HG03469 (cell line): ENCODE data around the gene DPYSL3.

Experiments
- ATAC-seq: cut with Tn5 transposase; IDR thresholded peaks from one replicate; pipeline ENCODE4 v1.9.1; 2021; ENCODE audit warnings: mild to moderate bottlenecking, moderate library complexity, moderate number of reproducible peaks; ENCODE audit not compliant: unreplicated experiment

The DPYSL3 gene

DNA sequence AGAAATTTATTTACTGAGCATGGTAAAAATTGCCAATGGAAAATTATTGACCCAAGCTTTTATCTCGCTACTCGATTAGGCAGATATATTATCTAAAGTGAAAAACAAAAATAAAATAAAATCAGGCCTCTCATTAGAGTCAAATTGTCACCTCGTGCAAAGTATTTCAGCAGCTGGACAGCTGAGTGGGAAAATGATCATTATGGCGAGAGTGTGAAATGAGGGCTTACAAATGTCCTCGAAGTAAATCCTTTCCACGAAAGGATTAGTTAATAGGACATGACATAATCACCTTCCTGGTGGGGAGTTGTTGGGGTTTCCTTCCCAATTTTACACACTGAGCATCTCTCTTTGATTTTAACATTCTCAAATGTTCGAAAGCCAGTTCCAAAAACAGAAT lies 5.4 kb upstream of the DPYSL3 start:
- no peak for ATAC-seq

DNA sequence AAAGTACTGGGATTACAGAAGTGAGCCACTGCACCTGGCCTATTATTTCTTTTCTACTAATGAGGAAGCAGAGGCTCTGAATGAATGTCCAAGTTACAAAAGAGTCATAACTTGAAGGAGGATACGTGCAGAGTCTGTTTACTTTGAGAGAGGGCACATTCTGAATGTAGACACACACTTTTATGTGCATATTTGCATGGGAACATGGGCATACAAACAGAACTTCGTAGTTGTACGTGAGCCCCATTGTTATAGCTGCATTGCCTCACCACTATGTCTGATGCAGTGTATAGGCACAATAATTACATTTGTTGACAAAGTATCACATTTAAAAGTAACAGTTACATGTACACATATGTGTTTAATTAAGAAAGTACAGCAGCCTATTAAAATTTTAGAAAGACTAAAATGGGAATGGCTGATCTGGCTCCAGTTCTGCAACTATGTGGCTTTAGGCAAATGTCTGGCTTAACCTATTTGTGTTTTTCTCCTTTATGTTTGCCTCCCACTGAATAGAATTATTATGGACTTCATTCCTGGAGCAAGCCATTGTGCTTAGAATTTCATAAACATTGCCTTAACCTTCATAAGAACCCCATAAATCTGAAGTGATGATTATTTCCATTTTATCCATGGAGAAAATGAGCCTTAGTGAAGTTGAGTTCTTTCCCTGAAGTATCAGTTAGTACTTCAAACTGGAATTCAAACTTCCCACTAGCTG lies 3.0 kb upstream of the DPYSL3 start:
- ATAC-seq: no peak

DNA sequence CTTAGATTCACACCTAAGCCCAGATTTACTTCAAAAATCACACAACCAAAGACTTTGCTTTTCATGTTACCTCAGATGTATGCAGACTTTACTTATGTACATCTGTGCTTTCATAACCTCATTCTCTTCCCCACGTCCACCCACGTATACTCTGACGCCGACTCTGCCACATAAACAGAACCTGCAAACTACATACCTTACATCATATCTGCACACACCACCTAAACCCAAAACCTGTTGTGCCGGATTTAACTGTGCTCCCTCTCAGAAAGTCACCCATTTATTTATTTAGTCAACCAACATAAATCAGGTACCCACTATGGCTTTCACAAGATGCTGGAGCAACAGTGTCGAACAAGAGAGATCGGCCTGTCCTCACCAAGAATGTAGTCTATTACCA lies 1.0 kb upstream of the DPYSL3 start:
- ATAC-seq: no peak

DNA sequence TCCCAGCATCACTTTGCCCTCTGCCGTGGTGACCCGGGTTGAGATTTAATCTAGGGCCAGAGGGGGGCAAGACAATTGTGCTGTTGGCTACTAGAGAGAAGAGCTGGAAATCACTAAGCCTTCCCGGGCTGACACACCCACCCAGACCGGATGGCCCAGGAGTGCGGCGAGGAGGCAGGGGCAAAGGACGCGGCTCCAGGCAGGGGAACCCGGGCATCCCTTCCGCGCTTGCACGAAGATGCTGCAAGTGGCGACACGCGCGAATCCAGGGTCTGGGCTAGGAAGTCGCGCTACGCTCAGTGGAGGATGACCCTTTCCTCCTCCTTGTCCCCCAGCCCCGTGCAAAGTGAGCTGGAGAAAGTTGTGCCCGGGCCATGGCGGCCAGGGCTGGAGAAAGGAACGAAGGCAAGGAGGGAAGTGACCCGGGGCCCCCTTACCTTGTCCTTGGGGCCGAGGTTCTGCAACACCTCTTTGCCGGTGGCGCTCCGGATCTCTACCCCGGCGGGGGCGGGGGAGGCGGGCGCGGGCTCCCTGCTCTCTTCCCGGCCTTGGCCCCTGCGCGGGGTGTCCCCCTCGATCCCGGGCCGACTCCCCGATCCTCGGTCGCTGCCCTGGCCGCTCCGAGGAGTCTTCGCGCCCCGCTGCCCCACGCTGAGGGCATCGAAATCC lies 693 bp downstream of the DPYSL3 start:
- ATAC-seq: no peak

DNA sequence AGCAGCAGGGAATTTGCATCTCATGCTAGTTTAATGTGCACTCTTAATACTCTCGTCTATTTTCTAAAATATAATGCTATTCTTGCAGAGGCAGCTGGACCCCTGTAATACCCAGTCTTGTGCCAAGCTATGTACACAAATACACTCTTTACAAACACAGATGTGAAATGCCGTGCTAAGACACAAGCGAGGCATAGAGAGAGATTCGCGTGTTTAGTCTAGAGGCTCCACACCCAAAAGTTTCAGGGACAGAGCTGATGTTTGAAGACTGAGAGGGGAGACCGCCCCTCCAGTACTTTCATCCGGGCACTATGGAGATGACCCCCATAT lies 1.2 kb downstream of the DPYSL3 start:
- no peak for ATAC-seq

DNA sequence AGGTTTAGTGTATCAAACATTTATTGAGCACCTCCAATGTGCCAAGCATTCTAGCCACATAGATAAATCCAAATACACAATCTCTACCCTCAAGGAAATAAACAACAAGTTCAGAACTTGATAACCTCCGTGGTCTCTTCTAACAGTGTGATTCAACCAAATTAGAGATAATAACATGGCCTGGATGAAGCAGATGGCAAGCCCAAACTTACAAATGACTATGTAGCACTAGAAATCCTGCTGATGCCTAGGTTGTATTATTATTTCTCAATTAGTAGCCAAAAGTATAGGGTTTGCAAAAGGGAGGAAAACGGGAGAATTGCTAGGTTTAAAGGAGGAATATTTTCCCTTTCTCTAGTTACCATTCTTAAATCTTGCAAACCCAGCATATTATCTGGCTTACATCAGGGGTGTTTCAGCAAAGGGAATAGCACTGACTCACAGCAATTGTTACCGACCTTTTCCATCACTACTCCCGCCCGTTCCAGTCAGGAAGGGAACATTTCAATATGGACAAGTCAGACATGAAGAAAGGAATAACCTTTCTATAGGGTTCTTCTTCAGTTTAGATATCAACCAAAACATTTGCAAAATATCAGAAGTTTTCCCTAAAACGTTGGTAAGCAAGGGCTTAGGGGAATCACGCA lies 2.3 kb downstream of the DPYSL3 start:
- no peak for ATAC-seq

DNA sequence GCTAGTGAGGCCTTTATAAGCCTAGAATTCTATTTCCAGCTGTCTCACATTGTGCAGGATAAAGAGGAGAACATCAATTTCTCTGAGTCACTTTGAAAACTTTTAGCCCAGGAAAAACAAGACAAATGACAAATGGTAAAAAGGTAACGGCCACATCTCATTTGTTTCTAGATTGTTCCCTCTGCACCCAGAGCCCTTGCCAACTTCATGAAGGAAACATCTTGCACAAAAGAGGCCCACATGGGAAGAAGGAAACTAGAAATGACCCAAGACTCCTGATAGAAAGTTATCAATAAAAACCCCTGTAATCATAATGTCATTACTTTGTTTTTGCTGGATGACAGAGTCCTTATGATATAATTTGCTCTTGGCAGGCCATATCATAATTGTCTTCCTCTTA lies 5.3 kb downstream of the DPYSL3 start:
- ATAC-seq: no peak

DNA sequence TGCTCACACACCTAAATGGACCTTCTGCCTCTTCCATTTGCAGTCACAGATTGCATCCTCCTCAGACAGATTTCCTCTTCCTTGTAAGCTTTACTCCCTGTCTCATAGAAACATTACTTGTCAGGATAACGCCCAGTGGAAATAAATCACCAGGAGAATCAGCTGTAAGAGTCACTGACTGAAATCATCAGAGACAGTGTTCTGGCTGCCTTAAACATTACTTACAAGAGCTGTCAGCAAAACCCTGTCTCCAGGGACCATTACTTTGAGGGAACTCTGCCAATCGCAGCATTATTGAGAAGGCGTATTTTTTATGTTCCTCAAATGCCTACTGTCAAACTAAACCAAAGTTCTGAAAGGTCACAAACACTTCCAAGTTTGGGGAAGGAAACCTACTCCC lies 5.9 kb downstream of the DPYSL3 start:
- no peak for ATAC-seq

DNA sequence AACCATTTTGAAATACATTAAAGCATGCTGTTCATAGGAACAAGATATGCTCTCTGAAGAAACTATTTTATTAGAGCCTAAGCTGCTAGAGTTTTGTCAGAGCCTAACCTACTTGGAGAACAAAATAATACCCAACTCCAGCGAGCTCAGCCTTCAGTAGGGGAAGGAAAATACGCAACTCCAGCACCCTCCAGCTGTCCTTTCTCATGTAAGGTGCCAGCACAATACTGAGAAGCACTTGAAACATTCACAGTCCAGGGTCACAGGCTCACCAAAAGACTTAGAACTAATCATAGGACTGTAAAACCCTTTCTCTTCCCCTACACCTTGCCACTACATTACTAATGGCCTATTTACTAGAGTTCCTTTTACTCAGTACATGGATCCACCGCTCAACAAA lies 18.9 kb downstream of the DPYSL3 start:
- ATAC-seq: no peak

DNA sequence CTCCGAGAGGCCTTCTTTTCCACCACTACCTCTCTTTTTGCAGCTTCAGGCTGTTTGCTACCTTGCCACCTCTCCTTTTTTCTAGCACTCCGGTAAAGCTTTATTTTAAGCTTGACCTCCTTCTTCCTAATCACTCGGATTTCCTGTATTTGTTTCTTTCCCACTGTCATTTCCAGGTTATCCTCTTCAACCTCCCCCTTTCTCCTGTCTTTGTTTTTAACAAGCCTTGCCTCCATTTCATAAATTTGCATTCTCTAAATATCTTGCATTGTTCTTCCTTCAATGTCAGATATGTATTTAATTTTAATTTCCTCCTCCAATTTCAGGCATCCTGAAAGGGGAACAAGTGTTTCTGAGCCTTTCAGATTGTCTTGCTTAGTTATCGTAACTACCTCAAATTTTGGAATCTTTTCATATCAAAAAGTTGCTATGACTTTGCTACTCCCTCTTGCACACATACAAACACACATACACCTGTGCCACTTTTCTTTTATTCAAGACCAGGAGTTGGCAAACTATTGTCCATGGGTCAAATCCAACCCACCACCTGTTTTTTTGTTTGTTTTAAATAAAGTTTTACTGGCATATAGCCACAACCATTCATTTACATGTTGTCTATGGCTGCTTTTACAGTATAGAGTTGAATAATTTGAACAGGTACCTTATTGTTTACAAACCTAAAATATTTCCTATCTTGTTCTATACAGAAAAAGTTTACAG lies 22.7 kb downstream of the DPYSL3 start:
- no peak for ATAC-seq

DNA sequence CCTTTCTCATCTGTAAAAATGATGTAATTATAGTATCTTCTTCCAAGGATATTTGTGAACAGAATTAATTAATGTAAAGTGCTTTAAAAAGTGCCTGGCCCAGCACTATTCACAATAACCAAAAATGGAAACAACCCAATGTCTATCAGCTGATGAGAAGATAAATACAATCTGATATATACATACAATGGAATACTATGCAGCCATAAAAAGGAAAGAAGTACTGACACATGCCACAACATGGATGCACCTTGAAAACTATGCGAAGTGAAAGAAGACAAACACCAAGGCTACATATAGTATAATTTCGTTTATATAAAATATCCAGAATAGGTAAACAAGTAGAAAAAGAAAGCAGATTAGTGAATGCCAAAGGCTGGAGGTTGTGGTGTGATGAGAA lies 24.1 kb downstream of the DPYSL3 start:
- ATAC-seq: no peak

DNA sequence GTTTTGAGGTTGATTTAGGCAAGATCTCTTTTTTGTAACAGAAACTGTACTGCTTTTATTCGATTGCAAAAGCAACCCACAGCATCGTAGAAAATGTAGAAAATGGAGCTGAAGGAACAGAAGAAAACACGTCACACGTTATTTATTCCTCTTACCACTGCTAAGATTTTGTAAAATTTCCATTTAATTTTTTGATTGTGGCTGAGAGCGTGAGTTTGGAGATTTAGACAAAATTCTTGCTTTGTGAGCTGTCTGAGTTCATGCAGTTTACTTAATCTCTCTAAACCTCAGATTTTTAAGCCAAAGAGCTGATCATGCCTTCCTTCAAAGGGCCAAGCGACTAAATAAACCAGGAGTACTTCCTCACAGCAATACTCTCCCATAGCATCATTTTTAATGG lies 24.8 kb downstream of the DPYSL3 start:
- ATAC-seq: no peak

DNA sequence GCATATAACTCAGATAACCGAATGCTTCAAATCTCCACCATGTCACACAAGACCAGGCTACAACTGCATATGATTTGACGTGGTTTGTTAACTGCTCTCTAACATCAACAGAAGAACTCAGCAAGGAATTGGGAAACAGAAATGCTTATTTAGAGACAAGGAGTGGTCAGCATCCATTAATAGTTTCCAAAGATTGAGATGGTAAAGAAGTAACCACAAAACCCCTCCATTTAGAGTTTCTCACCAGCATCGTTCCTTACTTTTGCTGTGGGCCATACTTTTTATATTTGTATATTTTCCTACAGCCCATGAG lies 25.2 kb downstream of the DPYSL3 start:
- no peak for ATAC-seq

DNA sequence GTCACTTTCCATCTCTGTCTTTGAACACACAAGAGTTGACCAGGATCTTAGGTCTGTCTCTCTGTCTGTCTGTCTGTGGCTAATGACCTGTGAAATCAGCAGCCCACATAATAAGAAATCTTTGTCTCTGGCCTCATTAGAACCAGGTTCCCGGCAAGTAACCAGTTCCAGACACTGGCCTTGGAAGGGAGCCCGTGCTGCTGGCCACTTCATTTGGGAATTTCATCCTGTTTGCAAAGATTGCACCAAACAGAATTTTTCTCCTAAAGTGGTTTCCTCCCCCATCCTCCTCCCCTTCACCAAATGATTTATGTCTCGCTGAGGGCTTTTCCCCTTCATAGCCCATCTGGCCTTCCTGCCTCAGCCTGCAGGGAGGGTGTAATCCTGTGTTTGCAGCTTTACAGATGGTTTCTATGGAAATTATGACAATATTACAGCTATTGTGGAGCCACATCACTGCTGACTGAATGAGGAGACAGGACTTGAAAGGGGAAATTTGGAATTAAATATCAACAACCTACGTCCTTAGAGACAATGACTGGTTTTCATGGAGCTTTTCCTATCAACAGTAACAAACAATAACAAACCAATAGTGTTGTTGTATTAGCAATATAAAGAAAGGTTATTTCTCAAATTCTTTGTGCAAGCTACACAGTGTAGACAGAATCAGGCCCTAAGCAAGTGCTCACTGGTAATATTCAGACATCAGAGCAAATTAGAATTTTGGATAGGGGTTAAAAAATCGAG lies 25.7 kb downstream of the DPYSL3 start:
- no peak for ATAC-seq

DNA sequence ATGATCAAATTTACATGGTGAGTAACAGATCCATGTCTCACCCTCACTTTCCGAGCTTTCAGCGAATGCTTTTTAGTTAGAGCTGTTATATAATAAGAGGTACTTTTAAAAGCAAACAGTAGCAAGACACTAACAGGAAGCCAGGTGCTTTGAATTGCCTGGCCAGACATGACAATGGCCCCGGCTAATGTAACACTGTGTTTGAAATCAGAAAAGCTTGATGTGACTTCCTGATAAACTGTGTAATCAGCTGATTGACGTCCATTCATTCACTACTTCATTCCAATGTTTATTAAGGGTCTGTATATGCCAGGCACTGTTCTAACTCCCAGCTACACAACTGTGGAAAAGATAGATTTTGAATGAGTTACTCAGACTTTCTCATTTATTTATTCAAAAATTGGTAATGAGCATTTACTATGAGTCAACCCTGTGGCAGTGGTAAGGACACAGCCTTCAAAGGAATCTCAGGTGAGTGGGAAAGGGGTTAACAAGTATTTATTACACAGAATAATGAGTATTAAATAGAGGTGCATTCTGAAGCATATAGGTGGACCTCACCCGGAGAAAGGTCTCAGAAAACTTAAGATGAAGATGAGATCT lies 26.6 kb downstream of the DPYSL3 start:
- no peak for ATAC-seq

DNA sequence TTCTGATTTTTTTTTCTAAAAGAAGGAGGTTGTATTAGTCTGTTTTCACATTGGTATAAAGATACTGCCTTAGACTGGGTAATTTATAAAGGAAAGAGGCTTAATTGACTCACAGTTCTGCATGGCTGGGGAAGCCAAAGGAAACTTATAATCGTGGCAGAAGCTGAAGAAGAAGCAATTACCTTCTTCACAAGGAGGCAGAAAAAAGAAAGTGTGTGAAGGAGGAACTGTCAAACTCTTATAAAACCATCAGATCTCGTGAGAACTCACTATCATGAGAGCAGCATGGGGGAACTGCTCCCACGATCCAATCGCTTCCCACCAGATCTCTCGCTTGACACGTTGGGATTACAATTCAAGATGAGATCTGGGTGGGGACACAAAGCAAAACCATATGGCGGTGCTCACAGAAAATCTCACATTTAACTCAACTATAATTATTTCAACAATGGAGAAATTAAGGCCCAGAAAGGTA lies 27.1 kb downstream of the DPYSL3 start:
- ATAC-seq: no peak

DNA sequence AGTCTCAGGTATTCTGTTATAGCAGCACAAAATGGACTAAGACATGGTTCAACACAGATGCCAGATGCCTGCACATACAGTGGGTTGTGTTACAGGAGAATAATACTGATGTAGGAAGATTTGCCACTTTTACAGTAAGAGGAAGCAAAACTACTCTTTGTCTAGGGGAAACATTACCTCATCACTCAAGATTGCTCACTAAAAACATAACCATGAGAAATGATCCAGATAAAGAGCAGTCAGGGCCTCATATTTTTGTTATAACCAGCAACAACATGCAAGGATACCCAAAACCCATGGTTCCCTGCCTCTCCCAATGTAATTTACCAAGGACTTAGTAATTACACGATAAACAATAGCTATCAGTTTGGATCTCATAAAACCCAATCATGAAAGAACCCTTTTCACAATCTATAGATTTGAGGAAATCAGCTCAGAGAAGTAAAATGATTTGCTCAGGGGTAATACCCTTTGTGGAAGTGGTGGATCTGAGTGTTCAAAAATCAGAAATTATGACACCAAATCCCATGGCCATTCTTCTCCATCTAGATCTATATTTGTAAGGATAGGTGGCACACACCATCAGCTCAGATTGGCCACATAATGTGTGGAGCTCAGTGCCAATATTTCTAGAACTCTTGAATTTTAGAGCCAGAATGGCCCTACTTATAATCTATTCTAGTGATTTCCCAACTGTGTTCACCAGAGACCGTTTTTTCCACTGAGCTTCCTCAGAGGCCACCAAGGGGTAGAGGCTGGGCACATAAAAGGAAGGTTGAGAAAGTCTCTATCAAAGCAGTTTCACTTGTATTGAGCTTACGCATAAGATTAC lies 27.8 kb downstream of the DPYSL3 start:
- peak; percentile 83 for ATAC-seq

DNA sequence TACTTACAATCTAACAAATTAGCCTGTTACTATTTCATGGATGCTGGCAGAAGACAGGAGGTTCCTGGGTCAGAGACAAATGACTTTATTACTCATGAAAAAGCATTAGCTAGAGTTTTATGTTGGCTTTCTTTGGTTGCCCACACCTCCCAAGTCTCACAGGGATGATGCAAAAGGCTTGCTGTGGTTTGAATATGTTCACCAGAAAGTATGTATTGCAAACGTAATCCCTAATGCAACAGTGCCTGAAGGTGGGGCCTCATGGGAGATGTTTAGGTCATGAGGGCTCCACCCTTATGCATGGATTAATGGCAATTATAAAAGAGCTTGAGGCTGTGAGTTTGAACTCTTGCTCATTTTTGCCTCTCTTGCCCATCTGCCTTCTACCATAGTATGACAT lies 28.5 kb downstream of the DPYSL3 start:
- ATAC-seq: peak; percentile 9

DNA sequence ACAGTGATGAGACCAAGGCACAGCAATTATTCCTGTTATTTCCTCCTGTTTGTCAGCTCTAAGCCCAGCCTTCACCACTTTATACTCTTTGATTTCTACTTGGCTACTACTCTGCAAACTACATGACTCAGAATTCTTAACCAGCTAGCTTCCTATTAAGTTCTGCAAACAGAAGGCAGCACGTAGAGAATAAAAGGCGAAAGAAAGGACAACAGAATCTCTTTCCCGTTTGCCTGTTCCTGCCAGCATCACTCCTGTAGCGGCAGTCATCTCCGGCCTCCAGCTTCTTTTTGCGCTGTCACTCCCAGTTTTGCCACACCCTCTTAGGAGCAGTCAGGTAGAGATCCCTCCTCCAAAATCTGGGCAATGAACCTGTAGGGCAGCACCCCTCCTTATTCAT lies 29.9 kb downstream of the DPYSL3 start:
- ATAC-seq: no peak

DNA sequence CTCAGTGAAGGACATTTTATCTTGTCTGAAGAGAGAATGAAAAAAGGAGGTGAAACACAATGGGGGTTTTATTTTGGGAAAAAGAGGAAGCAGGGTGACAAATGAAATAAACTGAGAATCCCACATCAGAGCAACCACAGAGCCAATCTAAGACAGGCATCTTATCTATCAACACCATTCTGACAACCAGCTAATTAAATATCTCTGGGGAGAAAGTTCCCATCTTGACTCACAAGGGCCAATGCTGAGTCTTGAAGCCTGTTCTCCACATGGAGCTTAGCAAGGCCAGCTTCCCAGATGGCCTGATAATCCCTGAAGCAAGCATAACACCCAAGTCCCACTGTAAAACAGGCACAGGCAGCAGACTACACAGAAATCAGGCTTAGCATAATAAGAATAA lies 30.4 kb downstream of the DPYSL3 start:
- no peak for ATAC-seq
